AG04449 (cell line): ENCODE measurements around the gene COL5A1.

ENCODE experiments used
- CTCF ChIA-PET: fragments of 350-600 bp; formaldehyde crosslinking; extraction: SDS; loops from one replicate; lab custom pipeline; 2021; ENCODE audit warnings: antibody characterized with exemption; lab: Yijun Ruan, JAX
- POLR2A ChIA-PET: fragments of 400-600, 350-600 bp; formaldehyde crosslinking; extraction: SDS; loops from one replicate; lab custom pipeline; 2020; ENCODE audit warnings: antibody characterized with exemption, inconsistent platforms; lab: Yijun Ruan, JAX
- DNase-seq: peaks from one replicate; pipeline ENCODE4 v3.0.0-alpha.2; 2010; ENCODE audit warnings: low read depth, low spot score
- H3K4me3 ChIP-seq: 2 replicates; pipeline ENCODE4 v1.5.1; 2011; ENCODE audit warnings: low read depth, mild to moderate bottlenecking, control low read depth, low read length
- TF ChIP-seq, protein P1 (sequence below): IDR thresholded peaks from one replicate; pipeline ENCODE4 v1.5.1; 2011; ENCODE audit warnings: mild to moderate bottlenecking, moderate library complexity, low read length, control low read depth, inconsistent platforms; ENCODE audit not compliant: insufficient read depth; ENCODE audit errors: missing control alignments

Gene COL5A1

DNA sequence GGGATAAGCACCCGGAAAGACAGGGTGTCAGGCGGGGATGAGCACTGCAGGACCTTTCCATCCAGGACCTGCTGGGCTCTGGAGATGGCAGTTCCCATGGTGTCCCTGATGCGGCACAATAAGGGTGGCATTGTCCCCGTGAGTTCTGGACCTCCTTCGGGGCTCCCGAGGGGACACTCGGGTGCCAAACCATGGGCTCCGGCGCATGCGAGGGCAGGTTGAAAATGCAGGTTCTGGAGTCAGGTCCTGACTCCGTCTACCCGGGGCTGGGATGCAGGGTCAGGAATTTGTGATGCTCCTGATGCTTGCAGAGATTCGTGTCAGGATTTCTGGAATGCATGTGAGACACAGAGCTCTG, 239.7 kb downstream of the COL5A1 start:
- no peak overlapping the region for H3K4me3 ChIP-seq
- CTCF ChIA-PET = no interaction called here
- no peak for DNase-seq
- TF ChIP-seq, protein P1, sequence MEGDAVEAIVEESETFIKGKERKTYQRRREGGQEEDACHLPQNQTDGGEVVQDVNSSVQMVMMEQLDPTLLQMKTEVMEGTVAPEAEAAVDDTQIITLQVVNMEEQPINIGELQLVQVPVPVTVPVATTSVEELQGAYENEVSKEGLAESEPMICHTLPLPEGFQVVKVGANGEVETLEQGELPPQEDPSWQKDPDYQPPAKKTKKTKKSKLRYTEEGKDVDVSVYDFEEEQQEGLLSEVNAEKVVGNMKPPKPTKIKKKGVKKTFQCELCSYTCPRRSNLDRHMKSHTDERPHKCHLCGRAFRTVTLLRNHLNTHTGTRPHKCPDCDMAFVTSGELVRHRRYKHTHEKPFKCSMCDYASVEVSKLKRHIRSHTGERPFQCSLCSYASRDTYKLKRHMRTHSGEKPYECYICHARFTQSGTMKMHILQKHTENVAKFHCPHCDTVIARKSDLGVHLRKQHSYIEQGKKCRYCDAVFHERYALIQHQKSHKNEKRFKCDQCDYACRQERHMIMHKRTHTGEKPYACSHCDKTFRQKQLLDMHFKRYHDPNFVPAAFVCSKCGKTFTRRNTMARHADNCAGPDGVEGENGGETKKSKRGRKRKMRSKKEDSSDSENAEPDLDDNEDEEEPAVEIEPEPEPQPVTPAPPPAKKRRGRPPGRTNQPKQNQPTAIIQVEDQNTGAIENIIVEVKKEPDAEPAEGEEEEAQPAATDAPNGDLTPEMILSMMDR = no peak
- POLR2A ChIA-PET = no interaction called here

DNA sequence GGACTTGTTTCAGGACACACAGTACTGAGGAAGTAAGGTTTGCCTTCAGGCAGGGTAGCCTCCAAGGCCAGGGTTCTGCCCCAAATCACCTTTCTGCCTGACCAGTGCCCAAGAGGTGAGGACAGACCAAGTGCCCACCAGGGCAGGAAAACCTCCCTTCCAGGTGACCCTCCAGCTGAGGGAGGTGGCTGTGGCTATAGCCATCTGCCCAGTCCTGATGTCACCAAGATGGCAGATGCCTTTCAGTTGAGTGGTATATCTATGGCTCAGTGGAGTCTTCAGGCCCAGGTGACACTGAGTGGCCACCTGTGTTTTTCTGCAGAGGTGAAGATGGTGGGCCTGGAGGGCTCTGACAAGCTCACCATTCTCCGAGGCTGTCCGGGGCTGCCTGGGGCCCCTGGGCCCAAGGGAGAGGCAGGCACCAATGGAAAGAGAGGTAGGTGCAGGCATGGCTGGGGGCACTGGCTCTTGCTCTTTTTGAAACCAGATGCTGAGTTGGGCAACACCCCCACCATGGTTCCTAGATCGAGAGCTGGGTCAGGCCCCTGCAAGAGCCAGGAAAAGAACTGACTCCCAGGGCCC, 240.7 kb downstream of the COL5A1 start:
- POLR2A ChIA-PET = no interaction called here
- CTCF ChIA-PET = no interaction called here

DNA sequence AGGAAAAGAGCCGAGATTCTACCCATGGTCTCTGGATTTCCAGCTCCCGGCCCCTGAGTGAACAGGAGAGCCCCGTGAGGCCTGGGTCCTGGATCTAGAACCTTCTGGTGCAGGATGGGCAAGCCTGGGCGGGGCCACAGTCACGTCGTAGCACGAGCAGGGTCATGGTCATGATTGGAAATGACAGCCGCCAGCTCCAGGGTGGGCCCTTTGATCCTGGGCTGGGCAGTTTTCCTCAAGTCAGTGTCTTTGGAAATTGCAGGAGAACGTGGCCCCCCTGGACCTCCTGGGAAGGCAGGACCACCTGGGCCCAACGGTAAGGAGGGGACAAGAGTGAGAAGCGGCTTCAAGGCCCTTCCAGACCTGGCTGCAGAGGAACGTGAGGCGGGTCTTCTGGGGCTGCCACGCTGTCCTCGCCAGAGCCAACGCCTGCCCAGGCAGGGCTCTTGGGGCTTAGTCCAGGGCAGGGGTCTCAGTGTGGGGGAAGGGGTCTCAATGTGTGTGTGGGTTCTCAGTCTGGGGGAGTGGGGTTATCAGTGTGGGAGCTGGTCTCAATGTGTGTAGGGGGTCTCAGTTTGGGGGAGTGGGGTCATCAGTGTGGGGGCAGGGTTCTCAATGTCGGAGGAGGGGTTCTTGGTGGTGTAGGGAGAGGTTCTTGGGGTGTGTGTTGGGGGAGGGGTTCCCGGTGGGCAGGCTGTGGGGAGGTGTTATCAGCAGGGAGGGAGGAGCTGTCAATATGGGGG, 241.6 kb downstream of the COL5A1 start:
- TF ChIP-seq, protein P1 = no peak
- no peak overlapping the region for H3K4me3 ChIP-seq
- no peak for DNase-seq
- POLR2A ChIA-PET = no interaction called here
- CTCF ChIA-PET = no interaction called here

More for the DNA sequence above, 240.7 kb downstream of the COL5A1 start:
- no peak overlapping the region for H3K4me3 ChIP-seq
- DNase-seq = no peak
- TF ChIP-seq, protein P1 = no peak

DNA sequence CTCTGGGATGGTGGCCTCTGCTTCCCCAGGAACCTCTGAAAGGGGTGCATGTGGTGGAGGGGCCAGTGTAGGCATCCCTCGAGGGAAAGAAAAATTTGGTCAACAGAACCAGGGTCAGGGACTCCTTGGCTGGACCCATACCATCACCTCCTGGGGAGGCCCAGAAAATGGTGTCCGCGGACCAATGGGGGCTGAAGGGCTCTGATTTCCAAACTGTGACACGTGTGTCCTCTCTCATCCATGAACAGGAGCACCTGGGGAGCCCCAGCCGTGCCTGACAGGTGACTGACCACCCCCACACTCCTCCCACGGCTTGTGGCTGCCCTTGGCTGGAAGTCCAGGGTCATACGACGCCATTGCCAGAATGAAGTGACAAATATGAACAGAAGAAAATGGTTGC, 242.9 kb downstream of the COL5A1 start:
- no peak for DNase-seq
- TF ChIP-seq, protein P1 = no peak
- no peak overlapping the region for H3K4me3 ChIP-seq
- POLR2A ChIA-PET = no interaction called here
- CTCF ChIA-PET = no interaction called here

DNA sequence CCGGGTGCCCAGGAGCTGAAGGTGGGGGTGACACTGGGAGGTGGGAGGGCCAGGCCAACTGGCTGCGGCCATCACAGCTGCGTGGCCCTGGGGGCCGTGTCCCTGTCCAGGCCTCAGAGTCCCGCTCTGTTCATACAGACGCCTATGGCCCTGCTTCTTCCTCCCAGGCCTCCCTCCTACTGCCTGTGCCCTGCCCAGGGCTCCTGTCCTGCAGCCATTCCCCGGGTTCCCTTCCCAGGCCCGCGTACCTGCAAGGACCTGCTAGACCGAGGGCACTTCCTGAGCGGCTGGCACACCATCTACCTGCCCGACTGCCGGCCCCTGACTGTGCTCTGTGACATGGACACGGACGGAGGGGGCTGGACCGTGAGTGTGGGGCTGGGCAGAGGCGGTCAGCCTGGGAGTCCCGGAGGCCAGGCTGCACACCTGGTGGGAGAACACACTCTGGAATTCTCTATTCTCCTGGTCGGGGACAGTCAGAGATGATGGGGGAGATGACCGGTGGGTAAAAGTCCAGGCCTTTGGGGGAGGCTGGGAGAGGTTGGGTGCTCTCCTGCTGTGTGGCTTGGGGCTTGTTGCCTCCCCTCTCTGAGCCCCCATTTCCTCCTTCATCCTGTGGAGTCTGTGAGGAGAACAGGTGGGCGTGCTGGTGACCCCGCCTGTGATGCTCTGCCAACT, 243.5 kb downstream of the COL5A1 start:
- CTCF ChIA-PET = no interaction called here

More for the DNA sequence above, 243.5 kb downstream of the COL5A1 start:
- H3K4me3 ChIP-seq = no peak overlapping the region
- TF ChIP-seq, protein P1 = no peak
- POLR2A ChIA-PET = no interaction called here
- no peak for DNase-seq
